Stimulated activated CD8-positive, alpha-beta memory T cell treated with anti-CD3 and anti-CD28 coated beads, Interleukin-4, amount 100 ng/mL, for 1 hour (primary cell): ENCODE data around the gene GPR156.
"Not testable (repeated sequence)": the region's sequence is repeated elsewhere in the genome, so short reads cannot be mapped to it uniquely, and the experiment has no call there.

Experiments
- DNase-seq, 2 donors: peaks; one replicate each; pipeline ENCODE4 v3.0.0-alpha.2; 2020; ENCODE audit warnings: low read depth in 2 of 2, low spot score in 1 of 2

Gene GPR156

DNA sequence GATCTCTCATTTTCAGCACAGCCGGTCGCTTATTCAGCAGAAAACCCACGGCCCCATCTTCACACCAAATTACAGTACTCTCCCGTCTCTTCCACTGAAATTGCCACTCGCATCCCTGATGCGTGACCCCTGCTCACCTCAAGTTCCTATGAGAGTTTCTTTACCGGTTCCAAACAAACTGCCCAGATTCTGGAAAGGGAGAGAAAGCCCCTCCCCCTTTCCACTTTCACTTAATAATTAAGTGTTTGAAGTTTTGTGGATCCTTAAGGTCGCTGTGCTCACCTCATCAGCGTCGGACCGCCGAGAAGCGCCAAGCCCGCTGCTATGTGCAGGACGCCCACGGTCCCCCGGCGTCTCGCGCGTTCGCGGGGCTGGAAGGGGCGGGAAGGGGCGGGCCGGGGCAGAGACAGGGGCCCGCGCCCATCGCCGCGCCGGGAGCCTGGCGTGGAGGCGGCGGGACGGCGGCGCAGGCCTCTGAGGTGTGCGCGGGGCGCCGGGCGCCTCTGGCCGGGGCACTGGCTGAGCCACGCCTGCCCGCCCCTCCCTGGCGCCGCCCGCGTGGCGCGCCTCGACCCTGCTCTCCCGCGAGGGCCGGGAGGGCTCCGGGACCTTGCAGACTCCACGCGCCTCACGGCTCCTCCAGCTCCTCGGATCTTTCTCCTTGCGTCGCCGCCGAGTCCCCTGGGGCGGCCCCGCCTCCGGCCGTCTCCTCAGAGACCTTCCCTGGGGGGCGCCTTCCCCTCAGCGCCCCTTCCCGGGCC, at the start of gene GPR156:
Gene GPR156, minus strand, starts transcription at position 476 of the 761 bp plus-strand sequence. CDS start 41,124 bp downstream, outside the sequence.
- no peak for DNase-seq

DNA sequence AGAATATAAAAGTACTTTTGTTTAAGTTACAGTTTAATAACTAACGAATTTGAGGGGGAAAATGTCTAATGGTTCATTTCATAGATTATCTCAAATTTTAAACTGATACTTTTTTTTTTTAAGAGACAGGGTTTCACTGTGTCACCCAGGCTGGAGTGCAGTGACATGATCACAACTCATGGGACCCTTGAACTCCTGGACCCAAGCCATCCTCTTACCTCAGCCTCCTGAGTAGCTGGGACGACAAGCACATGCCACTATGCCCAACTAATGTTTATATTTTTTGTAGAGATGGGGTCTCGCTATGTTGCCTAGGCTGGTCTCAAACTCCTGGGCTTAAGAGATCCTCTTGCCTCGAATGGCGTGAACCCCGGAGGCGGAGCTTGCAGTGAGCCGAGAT, 47.6 kb upstream of the GPR156 start:
- DNase-seq = no peak

DNA sequence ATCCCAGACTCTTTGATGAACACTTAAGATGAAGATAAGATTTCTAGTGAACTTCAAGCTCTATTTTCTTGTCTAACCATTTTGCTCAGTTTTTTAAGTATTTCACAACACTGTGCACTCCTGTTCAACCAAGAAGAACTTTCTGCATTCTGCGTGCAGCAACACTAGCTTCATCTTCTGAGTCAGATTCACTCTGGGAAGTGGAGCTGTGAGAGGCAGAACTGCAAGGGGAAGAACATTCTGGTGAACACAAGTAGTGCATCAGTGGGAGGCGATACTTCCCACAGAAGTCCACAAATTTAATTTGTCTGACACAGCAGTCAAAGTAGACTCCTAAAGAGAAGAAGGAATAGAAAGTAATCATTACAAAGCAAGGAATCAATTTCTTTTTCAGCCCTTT, 46.1 kb upstream of the GPR156 start:
- no peak for DNase-seq

GRCh38 chr3:120326784-120327183, 41.8 kb upstream of the GPR156 start:
- no peak for DNase-seq

- no peak for DNase-seq
Observed at GRCh38 chr3:120324190-120324589, 39.2 kb upstream of the GPR156 start.

DNA sequence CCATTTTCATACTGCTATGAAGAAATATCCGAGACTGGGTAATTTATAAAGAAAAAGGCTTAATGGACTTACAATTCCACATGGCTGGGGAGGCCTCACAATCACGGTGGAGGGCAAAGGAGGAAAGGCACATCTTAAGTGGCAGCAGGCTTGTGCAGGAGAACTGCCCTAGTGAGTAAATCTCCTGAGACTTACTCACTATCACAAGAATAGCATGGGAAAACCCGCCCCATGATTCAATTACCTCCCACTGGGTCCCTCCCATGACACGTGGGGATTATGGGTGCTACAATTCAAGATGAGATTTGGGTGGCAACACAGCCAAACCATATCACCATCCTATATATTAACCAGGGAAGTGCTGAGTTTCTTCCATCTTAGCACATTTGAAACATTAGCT, 38.7 kb upstream of the GPR156 start:
- not testable (repeated sequence) for DNase-seq

DNA sequence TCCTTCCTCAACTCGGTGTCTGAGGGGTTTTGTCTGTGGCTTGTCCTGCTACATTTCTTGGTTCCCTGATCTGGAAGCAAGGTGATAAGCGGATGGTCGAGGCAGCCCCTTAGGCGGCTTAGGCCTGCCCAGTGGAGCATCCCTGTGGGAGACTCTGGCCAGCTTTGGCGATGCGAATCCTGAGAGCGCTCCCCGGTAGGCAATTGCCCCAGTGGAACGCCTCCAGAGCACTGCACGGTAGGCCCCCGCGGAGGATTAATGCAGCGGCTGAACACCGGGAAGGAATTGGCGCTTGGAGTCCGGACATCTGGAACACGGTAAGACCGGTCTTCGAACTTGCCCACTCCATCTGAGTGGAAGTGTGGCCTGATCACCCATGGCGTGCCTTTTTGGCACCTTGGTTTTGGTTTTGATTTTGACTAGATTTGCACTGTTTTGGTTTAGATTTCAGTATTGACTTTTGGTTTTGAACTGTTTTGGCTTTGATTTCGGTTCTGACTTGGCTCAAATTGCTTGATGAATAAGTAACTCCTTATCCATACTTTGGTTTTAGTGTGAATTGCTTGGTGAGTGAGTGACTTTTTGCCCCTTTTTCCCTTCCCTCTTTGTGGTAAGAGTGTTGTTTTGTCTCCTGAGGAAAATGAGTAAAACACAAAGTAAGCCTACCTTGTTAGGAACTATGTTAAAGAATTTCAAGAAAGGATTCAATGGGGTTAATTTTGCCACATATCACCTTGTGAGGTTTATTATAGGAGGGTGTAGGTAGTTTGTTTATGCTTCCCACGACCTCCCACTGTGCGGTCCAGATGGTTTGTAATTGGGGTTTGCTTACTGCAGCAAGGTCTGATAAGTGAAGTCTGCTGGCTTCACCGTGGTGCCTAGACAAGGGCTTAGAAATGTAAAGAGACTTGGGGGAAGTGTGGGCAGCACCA, 27.1 kb upstream of the GPR156 start:
- DNase-seq = no peak

DNA sequence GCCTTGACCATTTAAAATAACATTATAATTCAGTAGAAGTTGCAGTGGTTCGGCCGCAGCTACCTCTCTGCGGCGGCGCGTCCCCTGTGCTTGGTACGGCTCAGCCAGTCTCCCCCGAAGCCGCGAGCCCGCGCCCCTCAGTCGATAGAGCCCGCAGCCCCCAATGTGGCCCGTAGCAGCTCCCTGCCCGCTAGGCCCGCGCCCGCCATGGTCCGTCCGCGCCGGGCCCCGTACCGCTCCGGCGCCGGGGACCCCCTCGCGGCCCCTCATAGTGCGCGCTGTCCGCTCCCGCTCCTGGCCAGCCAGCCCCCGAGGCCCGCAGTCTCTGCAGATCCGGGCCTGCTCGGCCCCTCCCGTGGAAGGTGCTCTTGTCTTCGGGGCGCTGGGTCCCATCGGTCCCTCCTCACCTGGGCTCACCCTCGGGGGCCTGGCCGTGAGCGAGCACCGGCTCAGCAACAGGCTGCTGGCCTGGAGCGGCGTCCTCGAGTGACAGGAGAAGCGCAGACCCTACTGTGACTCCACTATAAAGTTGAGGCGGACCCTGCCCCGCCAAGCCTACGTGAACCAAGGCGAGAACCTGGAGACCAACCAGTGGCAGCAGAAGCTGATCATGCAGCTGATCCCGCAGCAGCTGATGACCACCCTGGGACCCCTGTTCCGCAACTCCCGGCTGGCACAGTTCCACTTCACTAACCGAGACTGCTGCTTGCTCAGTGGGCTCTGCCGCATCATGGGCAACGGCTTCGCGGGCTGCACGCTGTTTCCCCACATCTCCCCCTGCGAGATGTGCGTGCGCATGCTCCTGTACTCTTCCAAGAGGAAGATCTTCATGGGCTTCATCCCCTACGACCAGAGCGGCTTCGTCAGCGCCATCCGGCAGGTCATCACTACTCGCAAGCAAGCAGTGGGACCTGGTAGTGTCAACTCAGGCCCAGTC, 21.8 kb upstream of the GPR156 start:
- no peak for DNase-seq

- DNase-seq = no peak
Observed at GRCh38 chr3:120304616-120305015, 19.6 kb upstream of the GPR156 start.

GRCh38 chr3:120302361-120302760, 17.3 kb upstream of the GPR156 start:
- DNase-seq = no peak

- no peak for DNase-seq
Observed at GRCh38 chr3:120300971-120301370, 15.9 kb upstream of the GPR156 start.

DNA sequence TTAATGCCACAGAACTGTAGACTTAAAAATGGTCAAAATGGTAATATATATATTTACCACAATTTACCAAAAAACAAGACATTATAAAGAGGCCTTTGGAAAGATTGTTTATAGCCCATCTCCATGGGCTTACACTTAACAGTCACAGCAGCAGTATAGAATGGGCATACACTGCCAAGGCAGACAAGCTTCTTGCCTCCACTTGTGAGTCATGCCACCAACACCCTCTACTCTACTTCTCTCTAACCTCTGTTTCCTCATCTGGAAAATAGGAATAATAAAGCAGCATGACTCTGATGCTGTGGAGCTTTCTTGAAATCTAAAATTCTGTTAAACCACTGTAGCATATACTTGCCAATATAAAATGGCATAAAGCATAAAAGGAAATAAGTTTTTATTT, 14.4 kb upstream of the GPR156 start:
- no peak for DNase-seq

GRCh38 chr3:120298996-120299395, 14.0 kb upstream of the GPR156 start:
- DNase-seq = no peak

DNA sequence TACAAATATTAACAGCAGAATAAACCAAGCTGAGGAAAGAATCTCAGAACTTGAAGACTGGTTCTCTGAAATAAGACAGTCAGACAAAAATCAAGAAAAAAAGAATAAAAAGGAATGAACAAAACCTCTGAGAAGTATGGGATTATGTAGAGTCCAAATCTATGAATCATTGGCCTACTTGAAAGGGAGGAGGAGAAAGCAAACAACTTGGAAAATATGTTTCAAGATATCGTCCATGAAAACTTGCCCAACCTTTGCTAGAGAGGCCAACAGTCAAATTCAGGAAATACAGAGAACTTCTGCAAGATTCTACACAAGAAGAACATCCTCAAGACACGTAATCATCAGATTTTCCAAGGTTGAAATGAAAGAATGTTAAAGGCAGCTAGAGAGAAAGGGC, 6.5 kb upstream of the GPR156 start:
- not testable (repeated sequence) for DNase-seq

DNA sequence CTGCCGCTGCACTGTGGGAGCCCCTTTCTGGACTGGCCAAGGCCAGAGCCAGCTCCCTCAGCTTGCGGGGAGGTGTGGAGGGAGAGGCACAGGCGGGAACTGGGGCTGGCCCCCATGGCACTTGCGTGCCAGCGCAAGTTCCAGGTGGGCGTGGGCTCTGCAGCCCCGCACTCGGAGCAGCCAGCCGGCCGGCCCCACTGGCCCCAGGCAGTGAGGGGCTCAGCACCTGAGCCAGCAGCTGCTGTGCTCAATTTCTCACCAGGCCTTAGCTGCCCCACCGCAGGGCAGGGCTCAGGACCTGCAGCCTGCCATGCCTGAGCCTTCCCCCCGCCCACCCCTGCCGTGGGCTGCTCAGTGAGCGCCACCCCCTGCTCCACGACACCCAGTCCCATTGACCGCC, 4.6 kb upstream of the GPR156 start:
- no peak for DNase-seq

GRCh38 chr3:120286465-120286864, 1.4 kb upstream of the GPR156 start:
- DNase-seq = no peak

DNA sequence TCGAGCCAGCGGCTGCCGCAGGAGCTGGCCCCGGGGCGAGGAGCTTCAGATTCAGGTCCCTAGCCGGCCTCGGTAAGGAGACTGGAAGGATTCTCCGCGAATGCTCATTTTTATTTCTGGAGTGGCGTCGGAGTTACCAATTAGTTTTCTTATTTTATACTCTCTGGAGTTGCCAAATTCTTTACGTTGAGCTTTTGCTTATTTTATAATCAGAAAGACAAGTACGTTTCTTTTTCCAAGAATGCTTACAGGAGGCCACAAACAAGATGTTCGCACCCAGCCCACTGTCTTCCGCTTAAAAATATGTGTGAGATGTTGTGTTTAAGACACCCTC, 453 bp upstream of the GPR156 start:
- no peak for DNase-seq

DNA sequence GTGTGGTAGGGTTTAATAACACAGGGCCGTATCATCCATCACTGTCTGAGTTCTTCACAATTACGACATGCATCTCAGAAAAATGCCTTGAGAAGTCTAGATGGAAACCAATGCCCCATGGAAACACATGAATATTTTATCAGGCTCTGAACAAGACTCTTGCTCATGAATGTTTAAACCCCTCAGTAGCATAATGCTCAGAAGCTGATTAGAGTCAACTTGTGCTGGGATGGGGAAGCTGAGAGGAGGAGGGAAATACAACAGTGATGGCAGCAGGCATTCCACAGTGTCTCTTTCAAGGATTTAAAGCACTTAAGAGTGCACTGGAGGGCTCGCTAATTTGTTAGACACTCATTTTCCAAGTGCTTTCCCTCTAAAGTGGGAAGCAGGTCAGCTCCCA, 3.8 kb downstream of the GPR156 start:
- DNase-seq = no peak

DNA sequence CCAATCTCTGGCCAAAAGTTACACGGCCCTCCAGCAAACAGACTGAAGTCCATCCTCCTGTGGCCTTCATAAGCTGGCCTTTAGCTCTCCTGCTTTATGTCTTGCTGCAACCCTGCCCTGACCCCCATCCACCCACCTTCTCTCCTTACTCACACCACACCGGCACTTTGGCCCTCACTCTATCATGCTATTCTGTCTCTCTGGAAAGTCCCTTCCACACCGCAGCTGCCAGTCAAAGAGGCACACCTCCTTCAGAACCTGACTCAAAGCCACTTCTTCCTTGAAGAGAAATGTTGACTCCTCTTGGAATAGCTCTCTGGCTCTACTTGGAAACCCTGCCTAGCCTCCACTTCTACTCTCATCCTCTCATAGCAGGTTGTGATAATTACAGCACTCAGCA, 4.5 kb downstream of the GPR156 start:
- DNase-seq = no peak

GRCh38 chr3:120280026-120280425, 5.0 kb downstream of the GPR156 start:
- DNase-seq = no peak

GRCh38 chr3:120276767-120277166, 8.3 kb downstream of the GPR156 start:
- DNase-seq = no peak
